ENCODE results near the gene TMEM147.
A peak's percentile ranks its signal among the peaks of the same experiment; 100 is the strongest.

TMEM147 gene

DNA sequence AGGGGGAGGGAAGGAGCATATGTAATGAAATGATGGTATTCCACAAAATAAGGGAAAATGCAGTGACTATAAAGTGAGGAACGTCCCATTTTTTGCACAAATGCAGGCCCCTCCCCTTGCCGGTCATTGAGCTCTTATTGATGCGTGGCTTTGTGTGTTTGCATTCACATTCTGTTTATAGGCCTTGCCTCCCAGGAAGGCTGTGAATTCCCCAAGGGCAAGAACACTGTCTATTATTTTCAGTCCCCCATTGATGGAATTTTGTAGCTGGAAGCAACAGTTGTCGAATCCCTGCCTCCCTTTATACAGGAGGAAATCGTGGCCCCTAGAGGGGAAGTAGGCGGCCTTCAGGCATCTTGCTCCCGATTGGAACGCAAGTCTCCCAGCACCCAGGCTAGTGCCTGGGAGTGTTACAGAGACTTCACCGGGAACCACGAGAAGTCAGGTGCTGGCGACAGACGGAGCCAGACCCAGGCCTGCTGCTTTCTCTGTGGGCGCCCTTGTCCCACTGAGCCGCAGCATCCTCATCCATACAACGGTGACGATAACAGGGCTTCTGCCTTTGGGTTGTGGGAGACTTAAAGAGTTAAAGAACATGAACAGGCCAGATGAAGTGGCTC, 24.2 kb upstream of the TMEM147 start:
- DNase-seq (ENCODE audit: low spot score): no peak

DNA sequence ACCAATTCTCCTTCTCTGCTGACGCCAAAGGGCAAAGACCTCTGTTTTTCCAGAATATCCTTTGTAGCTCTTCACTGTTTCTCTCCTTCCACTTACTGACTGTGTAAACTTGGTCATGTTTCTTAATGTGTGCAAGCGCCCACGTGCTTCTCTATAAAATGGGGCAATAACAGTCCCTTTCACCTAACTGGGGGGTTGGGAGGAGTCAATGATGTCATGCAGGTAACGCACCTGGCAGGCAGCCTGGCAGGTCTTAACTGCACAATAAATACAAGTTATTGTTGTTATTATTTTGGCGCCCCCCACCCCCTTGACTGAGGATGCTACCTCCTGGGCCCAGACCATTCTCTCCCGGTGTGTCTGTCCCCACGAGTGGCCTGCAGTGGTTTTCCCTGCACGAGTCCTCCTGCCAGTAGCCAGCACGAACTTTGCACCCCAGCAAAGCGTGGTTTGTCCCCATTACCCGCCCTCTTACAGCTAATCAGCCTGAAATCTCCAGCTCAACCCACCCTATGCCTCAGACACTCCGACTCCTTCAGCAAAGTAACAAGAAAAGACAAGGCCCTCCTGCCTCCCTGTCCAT, 22.6 kb upstream of the TMEM147 start:
- DNase-seq (ENCODE audit: low spot score): no peak

- DNase-seq (ENCODE audit: low spot score): no peak
These were observed 21.1 kb upstream of the TMEM147 start for GRCh38 chr19:35524181-35524837.

- no peak for DNase-seq (ENCODE audit: low spot score)
These were observed 19.6 kb upstream of the TMEM147 start for GRCh38 chr19:35525873-35526272.

DNA sequence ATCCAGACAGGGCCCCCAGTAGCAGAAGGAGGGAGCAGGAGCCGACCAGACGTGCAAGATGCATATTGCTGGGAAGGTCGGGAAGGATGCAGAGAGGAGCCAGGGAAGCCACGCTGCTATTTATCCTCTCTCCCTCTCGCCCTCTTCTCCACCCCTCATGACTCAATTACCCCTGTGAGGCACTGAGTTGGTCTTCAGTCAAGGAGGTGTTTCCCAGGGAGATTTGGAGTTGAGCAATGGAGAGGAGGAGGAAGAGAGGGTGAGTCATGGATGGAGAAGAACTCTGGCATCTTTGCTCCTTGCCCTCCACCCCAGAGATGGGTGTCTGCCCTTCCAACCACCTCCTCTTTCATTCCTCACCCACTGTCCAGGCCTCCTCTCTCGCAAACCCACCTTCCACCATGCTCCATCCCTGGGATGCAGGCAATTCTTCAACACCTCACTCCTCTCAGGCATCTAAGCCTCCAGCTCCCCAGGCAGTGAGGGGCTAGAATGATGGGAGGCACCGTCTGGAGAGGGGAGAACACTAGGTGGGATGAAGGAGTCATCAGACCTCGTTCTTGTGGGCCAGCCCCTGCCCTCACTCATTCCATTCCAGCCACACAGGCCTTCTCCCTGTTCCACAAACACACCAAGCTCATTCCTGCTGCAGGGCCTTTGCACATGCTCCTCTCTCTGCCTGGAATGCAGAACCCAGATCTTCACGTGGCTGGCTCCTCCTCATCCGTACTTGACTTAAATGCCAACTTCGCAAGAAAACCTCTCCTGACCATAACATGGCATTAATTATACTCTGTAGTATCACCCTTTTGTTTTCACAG, 17.0 kb upstream of the TMEM147 start, which contains the start of gene SBSN:
Gene SBSN (minus strand): TSS at position 94 of the 821 bp plus-strand sequence. CDS start 30 bp downstream, at position 64.
- DNase-seq (ENCODE audit: low spot score): no peak

GRCh38 chr19:35529241-35530218, 15.9 kb upstream of the TMEM147 start:
- DNase-seq (ENCODE audit: low spot score): no peak

- no peak for DNase-seq (ENCODE audit: low spot score)
These were observed 14.1 kb upstream of the TMEM147 start for GRCh38 chr19:35531291-35531690.

- no peak for DNase-seq (ENCODE audit: low spot score)
These were observed 12.1 kb upstream of the TMEM147 start, which contains the start of gene GAPDHS for GRCh38 chr19:35533201-35533821. Gene GAPDHS (plus strand): TSS chr19:35533456. CDS start chr19:35533528, 72 bp downstream.

DNA sequence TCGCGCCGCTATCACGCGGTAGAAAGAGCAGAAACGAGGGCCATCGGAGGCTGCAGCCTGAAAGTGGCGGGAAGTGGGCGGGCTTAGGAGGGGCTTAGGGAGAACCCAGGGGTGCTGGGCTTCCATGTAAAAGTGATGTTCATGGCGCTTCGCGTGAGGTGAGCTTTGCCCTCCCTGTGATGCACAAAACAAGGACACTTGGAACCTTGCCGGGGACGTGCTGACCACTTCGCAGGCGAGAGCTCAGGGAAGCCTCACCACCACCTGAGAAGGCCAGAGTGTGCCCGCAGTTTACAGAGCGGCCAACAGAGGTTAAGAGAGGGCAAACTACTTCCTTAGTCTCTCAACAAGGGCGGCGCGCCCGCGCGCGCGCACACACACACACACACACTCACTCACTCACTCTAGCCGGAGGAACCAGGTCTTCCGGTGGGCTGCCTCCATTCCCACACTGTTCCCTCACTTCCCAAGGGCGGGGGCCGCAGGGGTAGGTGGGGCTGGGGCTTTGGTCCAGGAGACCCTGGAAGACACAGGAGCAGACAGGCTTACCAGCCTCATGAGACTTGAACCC, 11.5 kb upstream of the TMEM147 start:
- no peak for DNase-seq (ENCODE audit: low spot score)

GRCh38 chr19:35534803-35535480, 10.5 kb upstream of the TMEM147 start:
- no peak for DNase-seq (ENCODE audit: low spot score)

DNA sequence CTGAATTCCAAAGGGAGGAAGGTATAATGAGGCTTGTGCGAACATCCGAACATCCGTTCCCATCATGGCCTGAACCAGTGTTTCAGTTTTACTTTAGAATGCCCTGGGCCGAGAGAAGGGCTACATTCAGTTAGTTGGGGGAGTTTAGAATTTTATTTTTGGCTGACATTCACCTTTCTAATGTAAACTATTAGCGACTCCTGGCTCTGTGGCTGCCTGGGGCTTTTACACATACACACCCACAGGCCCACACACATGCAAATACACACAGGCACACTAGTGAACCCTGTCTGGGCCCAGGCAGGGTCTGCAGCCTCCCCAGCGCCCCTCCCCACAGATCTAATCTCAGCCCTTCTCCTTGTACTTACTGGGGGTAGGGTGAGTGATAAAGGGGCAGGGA, 6.1 kb upstream of the TMEM147 start:
- no peak for DNase-seq (ENCODE audit: low spot score)

GRCh38 chr19:35539850-35540249, 5.6 kb upstream of the TMEM147 start:
- no peak for DNase-seq (ENCODE audit: low spot score)

- DNase-seq (ENCODE audit: low spot score): no peak
These were observed 5.0 kb upstream of the TMEM147 start for GRCh38 chr19:35540356-35540927.

DNA sequence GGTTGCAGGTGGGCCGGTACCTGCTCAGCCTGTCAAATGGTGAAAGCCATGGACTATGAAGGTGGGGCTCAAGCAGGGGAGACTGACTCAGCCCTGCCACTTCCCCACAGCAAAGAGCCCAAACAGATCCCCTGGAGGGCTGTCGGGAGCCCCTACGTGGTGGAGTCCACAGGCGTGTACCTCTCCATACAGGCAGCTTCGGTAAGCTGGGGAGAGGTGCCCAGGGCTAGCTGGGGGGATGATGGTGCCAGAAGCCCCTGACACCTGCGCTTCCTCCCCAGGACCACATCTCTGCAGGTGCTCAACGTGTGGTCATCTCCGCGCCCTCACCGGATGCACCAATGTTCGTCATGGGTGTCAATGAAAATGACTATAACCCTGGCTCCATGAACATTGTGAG, 3.2 kb upstream of the TMEM147 start:
- no peak for DNase-seq (ENCODE audit: low spot score)

GRCh38 chr19:35543280-35544109, 1.9 kb upstream of the TMEM147 start:
- no peak for DNase-seq (ENCODE audit: low spot score)

- no peak for DNase-seq (ENCODE audit: low spot score)
These were observed 1.2 kb upstream of the TMEM147 start for GRCh38 chr19:35544110-35544802.

GRCh38 chr19:35545855-35546381, 492 bp downstream of the TMEM147 start:
- peak; percentile 82 for DNase-seq (ENCODE audit: low spot score)

GRCh38 chr19:35546532-35546931, 1.1 kb downstream of the TMEM147 start:
- no peak for DNase-seq (ENCODE audit: low spot score)

Data from activated CD4-positive, alpha-beta T cell treated with anti-CD3 and anti-CD28 coated beads, Interleukin-2, Interleukin-4, amounts not matched to agents 100 ng/mL and 50 ng/mL, durations not matched to agents 16 hours and 8 hours (primary cell).